Measurements from ENCODE around the gene PKP4. TPM values are rescaled to one million over a fixed set of nuclear protein-coding genes. Genes with fewer than 3 reads are reported as not detected.
"Not testable (repeated sequence)": the region's sequence is repeated elsewhere in the genome, so short reads cannot be mapped to it uniquely, and the experiment has no call there.

Gene PKP4
- total RNA-seq, 3 donors from 2014 or later = 62.1 to 138 (median 121) TPM

DNA sequence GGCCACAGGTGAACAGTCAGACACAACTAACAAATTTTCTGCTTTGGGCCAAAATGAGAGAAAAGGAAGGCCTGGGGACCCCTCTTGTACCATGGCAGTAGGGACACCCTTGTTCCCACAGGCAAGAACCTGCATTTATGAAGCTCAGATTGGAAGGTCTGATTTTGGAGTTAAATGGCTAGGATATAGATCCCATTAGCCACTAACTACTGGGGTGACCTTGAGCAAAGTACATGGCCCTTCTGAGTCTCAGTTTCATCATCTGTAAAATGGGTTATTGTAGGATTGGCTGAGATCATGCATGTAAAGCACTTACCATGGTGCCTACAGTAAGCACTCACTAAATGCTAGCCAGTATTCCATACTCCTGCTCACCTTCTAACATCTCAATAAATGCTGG is 236.7 kb downstream of the PKP4 start:
- H3K27ac ChIP-seq = no peak overlapping the region
- no peaks in the 10 kb centered on the region for H3K36me3 ChIP-seq
- H3K9me3 ChIP-seq = no peaks in the 10 kb centered on the region
- intact Hi-C loops (cut with DNase I; ENCODE audit: low total_unique reads) = no loop called here
- no peak for DNase-seq (ENCODE audit: low spot score in 2 of 2)
- TF ChIP-seq, protein P1, sequence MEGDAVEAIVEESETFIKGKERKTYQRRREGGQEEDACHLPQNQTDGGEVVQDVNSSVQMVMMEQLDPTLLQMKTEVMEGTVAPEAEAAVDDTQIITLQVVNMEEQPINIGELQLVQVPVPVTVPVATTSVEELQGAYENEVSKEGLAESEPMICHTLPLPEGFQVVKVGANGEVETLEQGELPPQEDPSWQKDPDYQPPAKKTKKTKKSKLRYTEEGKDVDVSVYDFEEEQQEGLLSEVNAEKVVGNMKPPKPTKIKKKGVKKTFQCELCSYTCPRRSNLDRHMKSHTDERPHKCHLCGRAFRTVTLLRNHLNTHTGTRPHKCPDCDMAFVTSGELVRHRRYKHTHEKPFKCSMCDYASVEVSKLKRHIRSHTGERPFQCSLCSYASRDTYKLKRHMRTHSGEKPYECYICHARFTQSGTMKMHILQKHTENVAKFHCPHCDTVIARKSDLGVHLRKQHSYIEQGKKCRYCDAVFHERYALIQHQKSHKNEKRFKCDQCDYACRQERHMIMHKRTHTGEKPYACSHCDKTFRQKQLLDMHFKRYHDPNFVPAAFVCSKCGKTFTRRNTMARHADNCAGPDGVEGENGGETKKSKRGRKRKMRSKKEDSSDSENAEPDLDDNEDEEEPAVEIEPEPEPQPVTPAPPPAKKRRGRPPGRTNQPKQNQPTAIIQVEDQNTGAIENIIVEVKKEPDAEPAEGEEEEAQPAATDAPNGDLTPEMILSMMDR (IDR thresholded peaks at IDR 0.05) = no peak
- TF ChIP-seq POLR2AphosphoS5 (IDR thresholded peaks at IDR 0.05) (no peak), POLR2A (IDR thresholded peaks at IDR 0.05) (no peak)
- H3K4me3 ChIP-seq = no peak overlapping the region
- no peaks in the 10 kb centered on the region for H3K27me3 ChIP-seq
- no peaks in the 10 kb centered on the region for H3K4me1 ChIP-seq

DNA sequence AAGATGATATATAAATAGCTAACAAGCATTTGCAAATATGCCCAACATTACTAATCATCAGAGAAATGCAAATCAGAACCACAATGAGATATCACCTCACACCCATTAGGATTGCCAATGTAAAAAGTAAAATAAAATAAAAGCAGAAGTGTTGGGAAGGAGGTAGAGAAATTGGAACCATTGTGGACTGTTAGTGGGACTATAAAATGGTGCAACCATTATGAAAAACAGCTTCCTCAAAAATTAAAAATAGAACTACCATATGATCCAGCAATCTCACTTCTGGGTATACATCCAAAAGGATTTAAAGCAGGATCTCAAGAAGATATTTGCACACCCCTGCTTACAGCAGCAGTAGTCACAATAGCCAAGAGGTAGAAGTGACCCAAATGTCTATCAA is 238.6 kb downstream of the PKP4 start:
- no peaks in the 10 kb centered on the region for H3K9me3 ChIP-seq
- H3K36me3 ChIP-seq = no peaks in the 10 kb centered on the region
- H3K4me3 ChIP-seq = no peak overlapping the region
- no peaks in the 10 kb centered on the region for H3K4me1 ChIP-seq
- TF ChIP-seq, protein P1 (IDR thresholded peaks at IDR 0.05) = no peak
- TF ChIP-seq POLR2AphosphoS5 (IDR thresholded peaks at IDR 0.05) (no peak), POLR2A (IDR thresholded peaks at IDR 0.05) (no peak)
- intact Hi-C loops (cut with DNase I; ENCODE audit: low total_unique reads) = no loop called here
- H3K27me3 ChIP-seq = no peaks in the 10 kb centered on the region
- H3K27ac ChIP-seq = no peak overlapping the region
- no peak for DNase-seq (ENCODE audit: low spot score in 2 of 2)

DNA sequence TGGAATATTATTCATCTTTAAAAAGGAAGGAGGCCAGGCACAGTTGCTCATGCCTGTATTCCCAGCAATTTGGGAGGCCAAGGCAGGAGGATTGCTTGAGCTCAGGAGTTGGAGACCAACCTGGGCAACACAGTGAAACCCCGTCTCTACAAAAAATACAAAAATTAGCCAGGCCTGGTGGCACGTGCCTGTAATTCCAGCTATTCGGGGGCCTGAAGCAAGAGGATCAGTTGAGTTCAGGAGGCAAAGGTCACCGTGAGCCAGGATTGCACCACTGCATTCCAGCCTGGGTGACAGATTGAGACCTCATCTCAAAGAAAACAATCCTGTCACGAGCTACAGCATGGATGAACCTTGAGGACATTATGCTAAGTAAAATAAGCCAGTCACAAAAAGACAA is 239.0 kb downstream of the PKP4 start:
- H3K27ac ChIP-seq; intact Hi-C loops (cut with DNase I; ENCODE audit: low total_unique reads); H3K27me3 ChIP-seq; H3K36me3 ChIP-seq; DNase-seq (ENCODE audit: low spot score in 2 of 2); H3K9me3 ChIP-seq; H3K4me1 ChIP-seq; H3K4me3 ChIP-seq: not testable (repeated sequence)

DNA sequence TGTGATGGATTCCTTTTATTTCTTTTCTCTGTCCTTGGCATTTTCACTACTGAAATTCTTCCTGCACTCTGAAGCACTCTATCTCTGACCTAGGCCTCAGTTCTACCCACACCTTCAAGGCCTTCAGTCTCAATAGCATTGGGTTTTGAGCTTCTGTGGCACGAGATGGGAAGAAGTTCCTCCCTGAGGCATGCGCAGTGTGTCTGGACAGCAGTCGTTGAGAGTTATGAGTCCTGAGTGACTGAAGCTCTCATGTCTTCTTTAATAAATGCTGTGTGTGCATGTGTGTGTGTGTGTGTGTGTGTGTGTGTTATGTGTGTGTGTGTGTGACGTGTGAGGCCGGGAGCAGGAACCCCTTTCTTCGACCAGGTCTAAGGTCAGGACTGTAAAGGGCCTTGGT is 242.6 kb downstream of the PKP4 start:
- H3K27ac ChIP-seq = no peak overlapping the region
- no peaks in the 10 kb centered on the region for H3K9me3 ChIP-seq
- intact Hi-C loops (cut with DNase I; ENCODE audit: low total_unique reads) = no loop called here
- DNase-seq (ENCODE audit: low spot score in 2 of 2) = no peak
- TF ChIP-seq POLR2A (IDR thresholded peaks at IDR 0.05) (no peak), POLR2AphosphoS5 (IDR thresholded peaks at IDR 0.05) (no peak)
- TF ChIP-seq, protein P1 (IDR thresholded peaks at IDR 0.05) = no peak
- no peaks in the 10 kb centered on the region for H3K4me1 ChIP-seq
- H3K27me3 ChIP-seq = no peaks in the 10 kb centered on the region
- no peak overlapping the region for H3K4me3 ChIP-seq
- H3K36me3 ChIP-seq = no peaks in the 10 kb centered on the region

DNA sequence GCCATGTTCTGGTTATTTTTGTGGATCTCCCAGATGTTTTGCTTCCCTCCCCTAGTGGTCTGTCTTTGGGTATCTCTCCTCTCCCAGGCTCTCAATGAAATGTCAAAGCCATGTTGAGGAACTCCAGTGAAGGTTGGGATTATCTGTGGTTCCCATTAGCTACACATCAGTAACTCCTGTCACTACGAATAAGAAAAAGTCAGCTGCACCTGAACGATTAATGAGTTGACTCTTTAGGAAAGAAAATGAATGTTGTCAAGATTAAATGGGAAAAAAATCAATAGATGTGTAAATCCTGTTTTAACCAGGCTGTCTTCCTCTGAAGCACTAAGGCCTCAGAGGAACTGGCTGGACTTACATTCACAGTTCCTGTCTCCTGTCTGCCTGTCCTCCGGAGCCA is 244.3 kb downstream of the PKP4 start:
- Histone ChIP-seq H3K27me3 (no peaks in the 10 kb centered on the region), H3K9me3 (peaks cover 0 to 10% of the 10 kb centered on the region in 2 donors), H3K36me3 (no peaks in the 10 kb centered on the region), H3K4me3 (no peak overlapping the region), H3K4me1 (no peaks in the 10 kb centered on the region), H3K27ac (no peak overlapping the region)
- TF ChIP-seq POLR2AphosphoS5 (IDR thresholded peaks at IDR 0.05) = no peak
- TF ChIP-seq POLR2A (IDR thresholded peaks at IDR 0.05) = no peak
- TF ChIP-seq, protein P1 (IDR thresholded peaks at IDR 0.05) = no peak
- DNase-seq (ENCODE audit: low spot score in 2 of 2) = no peak
- intact Hi-C loops (cut with DNase I; ENCODE audit: low total_unique reads) = no loop called here

DNA sequence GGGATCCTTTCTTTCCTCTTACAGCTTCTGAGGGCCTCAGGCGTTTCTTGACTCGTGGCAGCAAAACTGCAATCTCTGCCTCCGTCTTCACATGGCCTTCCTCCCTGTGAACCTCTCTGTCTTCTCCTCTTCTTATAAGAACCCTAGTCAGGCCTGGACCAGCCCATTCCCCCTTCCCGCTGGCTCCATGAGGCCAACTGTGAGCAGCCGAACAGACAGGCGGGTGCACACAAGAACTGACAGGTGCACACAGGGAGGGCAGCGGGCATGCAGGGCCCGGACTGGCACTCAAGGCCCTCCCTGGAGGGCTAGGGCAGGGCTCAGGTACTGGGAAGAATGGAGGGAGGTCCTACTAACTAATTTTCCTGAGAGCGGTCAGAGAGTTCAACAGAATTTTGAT is 246.0 kb downstream of the PKP4 start:
- H3K27ac ChIP-seq = no peak overlapping the region
- H3K27me3 ChIP-seq = no peaks in the 10 kb centered on the region
- H3K36me3 ChIP-seq = no peaks in the 10 kb centered on the region
- H3K4me1 ChIP-seq = no peaks in the 10 kb centered on the region
- TF ChIP-seq, protein P1 (IDR thresholded peaks at IDR 0.05) = no peak
- no peak overlapping the region for H3K4me3 ChIP-seq
- peaks cover 0 to 10% of the 10 kb centered on the region in 2 donors for H3K9me3 ChIP-seq
- no peak for DNase-seq (ENCODE audit: low spot score in 2 of 2)
- intact Hi-C loops (cut with DNase I; ENCODE audit: low total_unique reads) = no loop called here

DNA sequence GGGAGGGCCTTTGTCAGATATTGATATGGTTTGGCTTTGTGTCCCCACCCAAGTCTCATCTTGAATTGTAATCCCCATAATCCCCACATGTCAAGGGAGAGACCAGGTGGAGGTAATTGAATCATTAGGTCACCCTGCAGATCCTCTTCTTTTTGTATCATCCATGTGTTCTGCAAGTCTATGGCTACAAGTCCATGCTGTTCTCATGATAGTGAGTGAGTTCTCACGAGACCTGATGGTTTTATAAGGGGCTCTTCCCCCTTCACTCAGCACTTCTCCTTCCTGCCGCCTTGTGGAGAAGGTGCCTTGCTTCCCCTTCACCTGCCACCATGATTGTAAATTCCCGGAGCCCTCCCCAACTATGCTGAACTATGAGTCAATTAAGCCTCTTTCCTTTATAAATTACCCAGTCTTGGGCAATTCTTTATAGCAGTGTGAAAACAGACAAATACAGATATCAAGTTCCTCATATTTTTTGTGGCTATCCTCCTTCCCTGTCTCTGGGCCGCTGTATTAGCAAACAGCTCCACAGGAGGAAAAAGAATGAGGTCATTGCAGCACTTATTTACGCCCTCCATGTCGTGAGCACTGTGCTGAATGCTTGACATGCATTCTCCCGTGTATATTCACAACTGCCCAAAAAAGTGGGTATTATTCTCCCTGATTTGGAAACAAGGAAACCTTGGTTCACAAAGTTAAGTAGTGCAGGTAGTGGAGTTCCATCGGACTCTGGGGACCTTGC is 248.1 kb downstream of the PKP4 start:
- H3K9me3 ChIP-seq = peaks cover 0 to 10% of the 10 kb centered on the region in 2 donors
- H3K27ac ChIP-seq; H3K4me1 ChIP-seq; intact Hi-C loops (cut with DNase I; ENCODE audit: low total_unique reads); DNase-seq (ENCODE audit: low spot score in 2 of 2); H3K27me3 ChIP-seq; H3K4me3 ChIP-seq; H3K36me3 ChIP-seq: not testable (repeated sequence)
